ENCODE measurements around the gene DRG2.

DRG2 gene

GRCh38 chr17:18079543-18079942 is 8.2 kb upstream of the DRG2 start:
- DNase-seq, result no peak

GRCh38 chr17:18084256-18084655 is 3.5 kb upstream of the DRG2 start:
- DNase-seq, result no peak

GRCh38 chr17:18089613-18090012 is 1.9 kb downstream of the DRG2 start:
- no peak for DNase-seq

GRCh38 chr17:18093616-18094408 is 6.1 kb downstream of the DRG2 start:
- no peak for DNase-seq

GRCh38 chr17:18094409-18094807 is 6.7 kb downstream of the DRG2 start:
- no peak for DNase-seq

- DNase-seq, result no peak
These were observed 11.8 kb downstream of the DRG2 start for GRCh38 chr17:18099516-18099915.

- no peak for DNase-seq
These were observed 12.9 kb downstream of the DRG2 start for GRCh38 chr17:18100616-18101015.

- DNase-seq, result no peak
These were observed 14.1 kb downstream of the DRG2 start for GRCh38 chr17:18101828-18102227.

- DNase-seq, result no peak
These were observed 14.9 kb downstream of the DRG2 start for GRCh38 chr17:18102640-18103039.

GRCh38 chr17:18105027-18105426 is 17.3 kb downstream of the DRG2 start:
- no peak for DNase-seq

- DNase-seq, result no peak
These were observed 17.8 kb downstream of the DRG2 start for GRCh38 chr17:18105595-18105994.

- no peak for DNase-seq
These were observed 18.5 kb downstream of the DRG2 start for GRCh38 chr17:18106211-18106610.

GRCh38 chr17:18107061-18107790 is 19.5 kb downstream of the DRG2 start:
- DNase-seq, result no peak

GRCh38 chr17:18107971-18108370 is 20.2 kb downstream of the DRG2 start:
- no peak for DNase-seq

- no peak for DNase-seq
These were observed 20.9 kb downstream of the DRG2 start, which contains the start of gene MYO15A for GRCh38 chr17:18108401-18109312. TSS of gene MYO15A (plus strand) at chr17:18108756. CDS start at chr17:18118801, 10,045 bp downstream.

- no peak for DNase-seq
These were observed 22.3 kb downstream of the DRG2 start for GRCh38 chr17:18109935-18110485.

- no peak for DNase-seq
These were observed 22.9 kb downstream of the DRG2 start for GRCh38 chr17:18110636-18111145.

GRCh38 chr17:18111330-18111971 is 23.7 kb downstream of the DRG2 start:
- no peak for DNase-seq

GRCh38 chr17:18115517-18115916 is 27.8 kb downstream of the DRG2 start:
- DNase-seq, result no peak

GRCh38 chr17:18116078-18116477 is 28.3 kb downstream of the DRG2 start:
- DNase-seq, result no peak

GRCh38 chr17:18117533-18117932 is 29.8 kb downstream of the DRG2 start:
- DNase-seq, result no peak

All from activated T-cell treated with anti-CD3 and anti-CD28 coated beads for 4 hours (primary cell).